Esophagus (tissue), 2 donors: ENCODE results near the gene ADGRD1. TPM values are rescaled to one million over a fixed set of nuclear protein-coding genes. Genes with fewer than 3 reads are reported as not detected.

Experiments
- H3K27ac ChIP-seq, 2 donors: one replicate each; pipeline ENCODE4 v1.5.1; 2013; ENCODE audit warnings: low read depth in 2 of 2, mild to moderate bottlenecking in 2 of 2, inconsistent platforms in 1 of 2, low read length in 1 of 2, moderate library complexity in 1 of 2
- H3K27me3 ChIP-seq, 2 donors: one replicate each; pipeline ENCODE4 v1.6.1; 2013; ENCODE audit warnings: low read length in 2 of 2, control low read depth in 1 of 2, mild to moderate bottlenecking in 1 of 2; ENCODE audit not compliant: insufficient read depth in 2 of 2, control insufficient read depth in 1 of 2
- H3K36me3 ChIP-seq, 2 donors: one replicate each; pipeline ENCODE4 v1.6.1; 2013; ENCODE audit warnings: low read length in 1 of 2; ENCODE audit not compliant: control insufficient read depth in 2 of 2, insufficient read depth in 2 of 2
- H3K4me1 ChIP-seq, 2 donors: one replicate each; pipeline ENCODE4 v1.6.1; 2013; ENCODE audit warnings: low read length in 1 of 2; ENCODE audit not compliant: control insufficient read depth in 2 of 2, insufficient read depth in 2 of 2
- H3K4me3 ChIP-seq, 2 donors: one replicate each; pipeline ENCODE4 v1.5.1; 2013; ENCODE audit warnings: low read length in 2 of 2, mild to moderate bottlenecking in 2 of 2, low read depth in 1 of 2, moderate library complexity in 1 of 2
- H3K9me3 ChIP-seq, 2 donors: one replicate each; pipeline ENCODE4 v1.6.1; 2013; ENCODE audit warnings: mild to moderate bottlenecking in 2 of 2, low read depth in 1 of 2, low read length in 1 of 2, moderate library complexity in 1 of 2; ENCODE audit not compliant: control insufficient read depth in 2 of 2, insufficient read depth in 1 of 2
- WGBS, 2 donors: extraction: QIAGEN DNeasy Blood & Tissue Kit; methylation state at CpG; one replicate each; pipeline ENCODE4 v1.1.7; 2013; 5-methylcytosine and 5-hydroxymethylcytosine counted together
- polyA plus RNA-seq, 2 donors: library from polyadenylated mRNA; stranded (reverse); fragments of 200-250 nt; gene quantifications; one replicate each; pipeline ENCODE4 v1.2.3, GENCODE V29; 2013
- donor health status: healthy with polysubstance abuse.
- donor health status: Bipolar disorder and iron deficiency.

Gene ADGRD1
- polyA plus RNA-seq, 2 donors, result 2.1 to 2.9 TPM

DNA sequence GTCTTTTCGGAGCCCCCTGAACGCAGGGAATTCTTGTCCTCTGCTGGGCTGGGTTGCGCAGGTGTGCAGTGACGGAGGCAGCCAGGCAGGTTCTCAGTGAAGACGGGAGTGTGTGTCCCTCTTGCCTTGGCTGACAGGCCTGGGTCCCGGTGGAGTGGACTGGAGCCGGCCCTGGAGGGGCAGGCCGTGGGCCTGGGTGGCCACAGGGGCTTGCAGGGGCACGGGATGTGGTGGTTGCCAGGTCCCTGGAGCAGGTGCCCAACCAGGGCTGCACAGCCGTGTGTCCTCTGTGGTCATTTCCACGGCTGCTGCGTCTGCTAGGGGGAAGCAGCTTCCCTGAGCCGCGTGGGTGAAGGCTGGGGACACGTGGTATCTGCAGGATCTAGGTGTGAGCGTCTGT lies 79.8 kb downstream of the ADGRD1 start:
- Histone ChIP-seq H3K4me3 (no peak overlapping the region), H3K27ac (no peak overlapping the region), H3K27me3 (peaks cover 0 to 2% of the 10 kb centered on the region in 2 donors), H3K9me3 (no peaks in the 10 kb centered on the region), H3K4me1 (peaks cover 0 to 11% of the 10 kb centered on the region in 2 donors), H3K36me3 (no peaks in the 10 kb centered on the region)
- WGBS, 2 donors, result 85 to 86% methylated on average over 16 of the region's 16 CpGs

DNA sequence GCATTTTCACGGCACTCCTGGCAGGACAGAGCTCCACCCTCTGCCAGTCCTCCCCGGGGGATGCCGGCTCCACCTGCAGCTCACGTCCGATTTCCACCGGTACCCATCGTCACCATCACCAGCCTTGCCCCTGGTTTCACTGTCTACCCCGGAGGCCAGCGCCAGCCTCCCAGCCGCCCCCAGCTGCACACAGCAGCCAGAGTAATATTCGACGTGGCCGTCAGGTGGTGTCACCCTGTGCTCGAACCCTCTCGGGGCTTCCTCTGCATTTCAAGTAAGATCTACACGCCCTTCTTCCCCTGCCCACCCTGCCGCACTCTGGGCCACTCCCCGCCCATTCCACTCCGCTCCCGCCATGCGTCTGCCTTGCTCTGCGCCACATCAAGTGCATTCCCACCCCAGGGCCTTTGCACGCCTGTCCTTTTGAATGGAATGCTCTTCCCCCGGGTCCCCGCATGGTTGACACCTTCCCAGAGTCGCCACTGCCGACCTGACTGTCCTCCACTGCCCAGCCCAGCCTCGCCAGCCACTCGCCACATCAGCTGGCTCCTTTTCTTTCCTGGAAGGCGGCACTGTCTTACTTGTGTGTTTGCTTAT lies 80.3 kb downstream of the ADGRD1 start:
- 90% methylated on average over 30 of the region's 30 CpGs for WGBS, 2 donors
- peaks cover 0 to 2% of the 10 kb centered on the region in 2 donors for H3K27me3 ChIP-seq

GRCh38 chr12:131034631-131035244 lies 81.0 kb downstream of the ADGRD1 start:
- 65 to 66% methylated on average over 15 of the region's 15 CpGs for WGBS, 2 donors

More for the DNA sequence above, 80.3 kb downstream of the ADGRD1 start:
- no peaks in the 10 kb centered on the region for H3K9me3 ChIP-seq
- H3K4me1 ChIP-seq, result peaks cover 0 to 8% of the 10 kb centered on the region in 2 donors
- no peak overlapping the region for H3K27ac ChIP-seq
- no peaks in the 10 kb centered on the region for H3K36me3 ChIP-seq
- no peak overlapping the region for H3K4me3 ChIP-seq

DNA sequence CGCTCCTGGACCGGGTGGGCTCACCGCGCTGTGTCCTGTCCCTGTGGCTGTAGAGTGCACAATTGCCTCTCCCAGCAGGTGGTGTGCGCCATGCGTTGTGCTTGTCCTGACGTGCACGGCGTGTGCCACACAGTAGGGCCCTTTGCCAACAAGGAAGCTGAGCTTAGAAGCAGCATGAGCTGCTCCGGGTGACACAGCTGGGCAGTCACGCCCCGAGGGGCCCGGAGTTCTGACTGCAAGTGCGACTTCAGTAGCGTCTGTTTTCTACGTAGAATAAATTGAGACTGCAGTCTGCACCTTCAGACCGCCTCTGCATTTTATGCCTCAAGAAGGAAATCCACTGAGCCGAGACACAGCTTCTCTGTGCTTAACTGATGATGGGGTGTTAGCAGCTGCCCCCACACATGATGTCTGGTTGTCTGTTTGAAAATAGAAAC lies 81.6 kb downstream of the ADGRD1 start:
- Histone ChIP-seq H3K9me3 (no peaks in the 10 kb centered on the region), H3K27ac (no peak overlapping the region), H3K27me3 (peaks cover 0 to 2% of the 10 kb centered on the region in 2 donors), H3K4me3 (no peak overlapping the region), H3K36me3 (no peaks in the 10 kb centered on the region), H3K4me1 (peaks cover 0 to 8% of the 10 kb centered on the region in 2 donors)
- WGBS, 2 donors, result 45 to 54% methylated on average over 18 of the region's 18 CpGs

More at GRCh38 chr12:131034631-131035244, 81.0 kb downstream of the ADGRD1 start:
- Histone ChIP-seq H3K4me1 (peaks cover 0 to 8% of the 10 kb centered on the region in 2 donors), H3K27me3 (peaks cover 0 to 2% of the 10 kb centered on the region in 2 donors), H3K36me3 (no peaks in the 10 kb centered on the region), H3K27ac (no peak overlapping the region), H3K4me3 (no peak overlapping the region), H3K9me3 (no peaks in the 10 kb centered on the region)

DNA sequence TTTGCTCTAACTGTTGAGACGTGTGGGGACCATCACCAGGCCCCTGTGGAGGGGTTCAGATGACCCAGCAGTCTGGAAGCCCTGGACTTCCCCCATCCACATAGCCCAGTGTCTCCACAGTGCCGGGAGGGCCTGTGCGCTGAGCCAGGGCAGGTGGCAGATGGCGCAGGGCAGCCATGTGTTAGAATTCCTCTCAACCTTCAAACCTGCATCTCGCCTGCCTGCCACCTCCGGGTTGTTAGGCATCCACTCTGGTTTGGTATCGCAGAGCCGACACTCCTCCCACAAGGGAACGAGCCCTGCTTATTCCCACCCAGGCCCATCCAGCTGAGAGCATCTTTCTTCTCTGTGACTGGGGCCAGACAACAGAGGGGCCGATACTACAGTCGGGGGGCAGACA lies 84.5 kb downstream of the ADGRD1 start:
- no peaks in the 10 kb centered on the region for H3K36me3 ChIP-seq
- H3K4me3 ChIP-seq, result no peak overlapping the region
- H3K9me3 ChIP-seq, result no peaks in the 10 kb centered on the region
- WGBS, 2 donors, result 92 to 96% methylated on average over 11 of the region's 11 CpGs
- H3K4me1 ChIP-seq, result peaks cover 0 to 8% of the 10 kb centered on the region in 2 donors
- no peak overlapping the region for H3K27ac ChIP-seq
- peaks cover 0 to 2% of the 10 kb centered on the region in 2 donors for H3K27me3 ChIP-seq

GRCh38 chr12:131038961-131039950 lies 85.5 kb downstream of the ADGRD1 start:
- peaks cover 0 to under 1% of the 10 kb centered on the region in 2 donors for H3K27me3 ChIP-seq

DNA sequence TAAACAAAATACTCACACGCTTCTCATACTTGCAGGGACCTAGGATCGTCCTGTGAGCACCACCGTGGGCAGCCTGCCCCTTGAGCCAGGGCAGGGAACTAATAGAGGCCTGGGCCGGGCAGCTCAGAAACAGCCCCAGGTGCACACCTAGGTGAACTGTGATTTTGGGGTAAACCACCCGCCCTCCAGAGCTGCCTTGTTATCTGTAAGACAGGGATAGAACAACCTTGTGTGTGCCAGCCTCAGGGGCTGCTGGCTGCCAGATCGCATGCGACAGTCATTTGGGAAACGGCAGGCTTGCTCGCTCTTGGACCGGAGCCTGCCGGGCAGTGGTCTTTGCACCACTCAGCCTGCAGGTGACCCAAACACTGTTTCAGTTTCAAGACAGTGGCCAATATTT lies 86.8 kb downstream of the ADGRD1 start:
- H3K27me3 ChIP-seq, result no peaks in the 10 kb centered on the region
- H3K36me3 ChIP-seq, result no peaks in the 10 kb centered on the region
- H3K4me1 ChIP-seq, result no peaks in the 10 kb centered on the region
- no peak overlapping the region for H3K27ac ChIP-seq
- no peak overlapping the region for H3K4me3 ChIP-seq
- WGBS, 2 donors, result 81 to 83% methylated on average over 11 of the region's 11 CpGs
- no peaks in the 10 kb centered on the region for H3K9me3 ChIP-seq

More at GRCh38 chr12:131038961-131039950, 85.5 kb downstream of the ADGRD1 start:
- Histone ChIP-seq H3K9me3 (no peaks in the 10 kb centered on the region), H3K27ac (no peak overlapping the region), H3K4me3 (no peak overlapping the region), H3K4me1 (peaks cover 0 to 8% of the 10 kb centered on the region in 2 donors), H3K36me3 (no peaks in the 10 kb centered on the region)
- 65 to 74% methylated on average over 35 of the region's 35 CpGs for WGBS, 2 donors

- H3K36me3 ChIP-seq, result no peaks in the 10 kb centered on the region
- H3K4me1 ChIP-seq, result no peaks in the 10 kb centered on the region
- H3K27ac ChIP-seq, result no peak overlapping the region
- no peaks in the 10 kb centered on the region for H3K9me3 ChIP-seq
- no peak overlapping the region for H3K4me3 ChIP-seq
- 76 to 83% methylated on average over 16 to 20 of the region's 20 CpGs for WGBS, 2 donors
- H3K27me3 ChIP-seq, result no peaks in the 10 kb centered on the region
Observed at GRCh38 chr12:131041216-131041967, 87.7 kb downstream of the ADGRD1 start.
